ENCODE measurements around the gene FBN1.

- no peak for TF ChIP-seq CTCF (IDR thresholded peaks at IDR 0.05; ENCODE audit: low read depth, low read length)
- TF ChIP-seq EZH2phosphoT487 (IDR thresholded peaks at IDR 0.05; ENCODE audit: low read depth) = no peak
Measured at GRCh38 chr15:48498828-48499227, 146.7 kb downstream of the FBN1 start.
